ENCODE data around the gene CHAF1A. TPM values are rescaled to one million over a fixed set of nuclear protein-coding genes. Genes with fewer than 3 reads are reported as not detected.

CHAF1A gene
- total RNA-seq, 1 donor from 2014 or later, result 20.5 TPM

- TF ChIP-seq CTCF (IDR thresholded peaks at IDR 0.05; ENCODE audit: partially characterized antibody, unreplicated experiment), result no peak
- Mint-ChIP-seq H3K9me3 (ENCODE audit: unreplicated experiment) (peaks cover 10% of the 10 kb centered on the region), H3K36me3 (ENCODE audit: unreplicated experiment) (no peaks in the 10 kb centered on the region), H3K27me3 (ENCODE audit: unreplicated experiment) (peaks cover 7% of the 10 kb centered on the region), H3K4me3 (ENCODE audit: unreplicated experiment) (no peak overlapping the region), H3K27ac (ENCODE audit: unreplicated experiment) (peak overlapping the region; percentile 76), H3K4me1 (ENCODE audit: low read depth, unreplicated experiment) (peaks cover 8% of the 10 kb centered on the region)
- DNase-seq, result no peak
These were observed 27.3 kb downstream of the CHAF1A start for GRCh38 chr19:4429771-4430171.

DNA sequence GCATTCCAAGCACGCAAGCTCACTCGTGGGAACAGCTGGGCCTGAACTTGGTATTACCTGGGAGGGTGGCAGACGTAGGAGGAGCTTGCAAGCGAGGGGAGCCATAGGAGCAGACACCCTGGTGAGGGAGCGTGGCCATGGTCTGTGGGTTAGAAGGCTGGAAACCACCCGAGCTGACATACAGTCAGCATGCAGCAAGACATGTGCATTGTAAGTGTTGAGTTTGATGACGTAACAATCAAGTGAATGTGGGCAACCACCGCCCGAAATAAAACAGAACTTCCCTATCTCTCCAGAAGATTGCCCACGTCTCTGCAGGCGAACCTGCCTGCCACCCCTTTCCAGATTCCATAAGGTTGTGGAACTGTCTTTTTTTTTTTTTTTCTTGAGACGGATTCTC is 28.3 kb downstream of the CHAF1A start:
- no peak overlapping the region for H3K4me3 Mint-ChIP-seq (ENCODE audit: unreplicated experiment)

GRCh38 chr19:4431296-4431695 is 28.9 kb downstream of the CHAF1A start:
- Mint-ChIP-seq H3K36me3 (ENCODE audit: unreplicated experiment) (no peaks in the 10 kb centered on the region), H3K4me3 (ENCODE audit: unreplicated experiment) (no peak overlapping the region), H3K27ac (ENCODE audit: unreplicated experiment) (no peak overlapping the region), H3K27me3 (ENCODE audit: unreplicated experiment) (peaks cover 6% of the 10 kb centered on the region), H3K9me3 (ENCODE audit: unreplicated experiment) (peaks cover 6% of the 10 kb centered on the region), H3K4me1 (ENCODE audit: low read depth, unreplicated experiment) (peaks cover 8% of the 10 kb centered on the region)
- DNase-seq, result no peak
- no peak for TF ChIP-seq CTCF (IDR thresholded peaks at IDR 0.05; ENCODE audit: partially characterized antibody, unreplicated experiment)

More for the DNA sequence above, 28.3 kb downstream of the CHAF1A start:
- no peak for TF ChIP-seq CTCF (IDR thresholded peaks at IDR 0.05; ENCODE audit: partially characterized antibody, unreplicated experiment)
- no peak for DNase-seq
- H3K27ac Mint-ChIP-seq (ENCODE audit: unreplicated experiment), result no peak overlapping the region
- no peaks in the 10 kb centered on the region for H3K36me3 Mint-ChIP-seq (ENCODE audit: unreplicated experiment)
- peaks cover 8% of the 10 kb centered on the region for H3K4me1 Mint-ChIP-seq (ENCODE audit: low read depth, unreplicated experiment)
- H3K27me3 Mint-ChIP-seq (ENCODE audit: unreplicated experiment), result peaks cover 7% of the 10 kb centered on the region
- H3K9me3 Mint-ChIP-seq (ENCODE audit: unreplicated experiment), result peaks cover 7% of the 10 kb centered on the region

- Mint-ChIP-seq H3K27ac (ENCODE audit: unreplicated experiment) (no peak overlapping the region), H3K9me3 (ENCODE audit: unreplicated experiment) (peaks cover 6% of the 10 kb centered on the region), H3K4me3 (ENCODE audit: unreplicated experiment) (no peak overlapping the region), H3K27me3 (ENCODE audit: unreplicated experiment) (peaks cover 6% of the 10 kb centered on the region), H3K4me1 (ENCODE audit: low read depth, unreplicated experiment) (peaks cover 8% of the 10 kb centered on the region), H3K36me3 (ENCODE audit: unreplicated experiment) (no peaks in the 10 kb centered on the region)
- TF ChIP-seq CTCF (IDR thresholded peaks at IDR 0.05; ENCODE audit: partially characterized antibody, unreplicated experiment), result no peak
- DNase-seq, result no peak
These were observed 29.6 kb downstream of the CHAF1A start for GRCh38 chr19:4431808-4432674.

DNA sequence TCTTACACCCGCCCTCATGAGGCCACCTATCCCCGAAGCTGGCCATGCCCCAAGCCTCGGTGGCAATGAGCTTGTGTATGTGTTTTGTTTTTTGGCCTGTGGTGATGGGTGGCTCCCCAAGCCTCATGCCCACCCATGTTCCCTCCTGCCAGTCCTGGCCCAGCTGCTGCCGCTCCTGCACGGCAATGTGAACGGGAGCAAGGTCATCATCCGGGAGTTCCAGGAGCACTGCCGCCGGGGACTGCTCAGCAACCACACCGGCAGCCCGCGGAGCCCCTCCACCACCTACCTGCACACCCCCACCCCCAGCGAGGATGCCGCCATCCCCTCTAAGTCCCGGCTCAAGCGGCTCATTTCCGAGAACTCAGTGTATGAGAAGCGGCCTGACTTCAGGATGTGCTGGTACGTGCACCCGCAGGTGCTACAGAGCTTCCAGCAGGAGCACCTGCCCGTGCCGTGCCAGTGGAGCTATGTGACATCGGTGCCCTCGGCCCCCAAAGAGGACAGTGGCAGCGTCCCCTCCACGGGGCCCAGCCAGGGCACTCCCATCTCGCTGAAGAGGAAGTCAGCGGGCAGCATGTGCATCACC is 30.6 kb downstream of the CHAF1A start:
- H3K36me3 Mint-ChIP-seq (ENCODE audit: unreplicated experiment), result no peaks in the 10 kb centered on the region
- peaks cover 8% of the 10 kb centered on the region for H3K4me1 Mint-ChIP-seq (ENCODE audit: low read depth, unreplicated experiment)
- no peak for DNase-seq

More for the DNA sequence above, 30.6 kb downstream of the CHAF1A start:
- Mint-ChIP-seq H3K27me3 (ENCODE audit: unreplicated experiment) (peaks cover 6% of the 10 kb centered on the region), H3K4me3 (ENCODE audit: unreplicated experiment) (no peak overlapping the region), H3K27ac (ENCODE audit: unreplicated experiment) (no peak overlapping the region), H3K9me3 (ENCODE audit: unreplicated experiment) (peaks cover 6% of the 10 kb centered on the region)
- TF ChIP-seq CTCF (IDR thresholded peaks at IDR 0.05; ENCODE audit: partially characterized antibody, unreplicated experiment), result no peak

All from glutamatergic neuron (in vitro differentiated cells).